Measurements from ENCODE around the gene E2F4. TPM values are rescaled to one million over a fixed set of nuclear protein-coding genes. Genes with fewer than 3 reads are reported as not detected.

The E2F4 gene
- total RNA-seq, 2 donors from 2014 or later: 53.8 to 70.3 TPM

- H3K36me3 ChIP-seq: no peaks in the 10 kb centered on the region
- peaks cover 0 to 62% of the 10 kb centered on the region in 2 donors for H3K4me1 ChIP-seq
- H3K27ac ChIP-seq: peak overlapping the region; percentile 90 to 93
- DNase-seq (ENCODE audit: low spot score): no peak
- no peaks in the 10 kb centered on the region for H3K27me3 ChIP-seq
- peak overlapping the region; percentile 45 to 59 for H3K4me3 ChIP-seq
- TF ChIP-seq, protein P1, sequence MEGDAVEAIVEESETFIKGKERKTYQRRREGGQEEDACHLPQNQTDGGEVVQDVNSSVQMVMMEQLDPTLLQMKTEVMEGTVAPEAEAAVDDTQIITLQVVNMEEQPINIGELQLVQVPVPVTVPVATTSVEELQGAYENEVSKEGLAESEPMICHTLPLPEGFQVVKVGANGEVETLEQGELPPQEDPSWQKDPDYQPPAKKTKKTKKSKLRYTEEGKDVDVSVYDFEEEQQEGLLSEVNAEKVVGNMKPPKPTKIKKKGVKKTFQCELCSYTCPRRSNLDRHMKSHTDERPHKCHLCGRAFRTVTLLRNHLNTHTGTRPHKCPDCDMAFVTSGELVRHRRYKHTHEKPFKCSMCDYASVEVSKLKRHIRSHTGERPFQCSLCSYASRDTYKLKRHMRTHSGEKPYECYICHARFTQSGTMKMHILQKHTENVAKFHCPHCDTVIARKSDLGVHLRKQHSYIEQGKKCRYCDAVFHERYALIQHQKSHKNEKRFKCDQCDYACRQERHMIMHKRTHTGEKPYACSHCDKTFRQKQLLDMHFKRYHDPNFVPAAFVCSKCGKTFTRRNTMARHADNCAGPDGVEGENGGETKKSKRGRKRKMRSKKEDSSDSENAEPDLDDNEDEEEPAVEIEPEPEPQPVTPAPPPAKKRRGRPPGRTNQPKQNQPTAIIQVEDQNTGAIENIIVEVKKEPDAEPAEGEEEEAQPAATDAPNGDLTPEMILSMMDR (IDR thresholded peaks at IDR 0.05): no peak
- H3K9me3 ChIP-seq: no peaks in the 10 kb centered on the region
Measured at GRCh38 chr16:67170949-67171649, 20.9 kb upstream of the E2F4 start.

- peaks cover 0 to 70% of the 10 kb centered on the region in 2 donors for H3K4me1 ChIP-seq
- H3K27me3 ChIP-seq: no peaks in the 10 kb centered on the region
- DNase-seq (ENCODE audit: low spot score): no peak
- peak overlapping the region; percentile 37 to 54 for H3K4me3 ChIP-seq
- H3K36me3 ChIP-seq: no peaks in the 10 kb centered on the region
- TF ChIP-seq, protein P1 (IDR thresholded peaks at IDR 0.05): no peak
- H3K27ac ChIP-seq: peak overlapping the region; percentile 90 to 96
- no peaks in the 10 kb centered on the region for H3K9me3 ChIP-seq
Measured at GRCh38 chr16:67173323-67173722, 18.6 kb upstream of the E2F4 start.

DNA sequence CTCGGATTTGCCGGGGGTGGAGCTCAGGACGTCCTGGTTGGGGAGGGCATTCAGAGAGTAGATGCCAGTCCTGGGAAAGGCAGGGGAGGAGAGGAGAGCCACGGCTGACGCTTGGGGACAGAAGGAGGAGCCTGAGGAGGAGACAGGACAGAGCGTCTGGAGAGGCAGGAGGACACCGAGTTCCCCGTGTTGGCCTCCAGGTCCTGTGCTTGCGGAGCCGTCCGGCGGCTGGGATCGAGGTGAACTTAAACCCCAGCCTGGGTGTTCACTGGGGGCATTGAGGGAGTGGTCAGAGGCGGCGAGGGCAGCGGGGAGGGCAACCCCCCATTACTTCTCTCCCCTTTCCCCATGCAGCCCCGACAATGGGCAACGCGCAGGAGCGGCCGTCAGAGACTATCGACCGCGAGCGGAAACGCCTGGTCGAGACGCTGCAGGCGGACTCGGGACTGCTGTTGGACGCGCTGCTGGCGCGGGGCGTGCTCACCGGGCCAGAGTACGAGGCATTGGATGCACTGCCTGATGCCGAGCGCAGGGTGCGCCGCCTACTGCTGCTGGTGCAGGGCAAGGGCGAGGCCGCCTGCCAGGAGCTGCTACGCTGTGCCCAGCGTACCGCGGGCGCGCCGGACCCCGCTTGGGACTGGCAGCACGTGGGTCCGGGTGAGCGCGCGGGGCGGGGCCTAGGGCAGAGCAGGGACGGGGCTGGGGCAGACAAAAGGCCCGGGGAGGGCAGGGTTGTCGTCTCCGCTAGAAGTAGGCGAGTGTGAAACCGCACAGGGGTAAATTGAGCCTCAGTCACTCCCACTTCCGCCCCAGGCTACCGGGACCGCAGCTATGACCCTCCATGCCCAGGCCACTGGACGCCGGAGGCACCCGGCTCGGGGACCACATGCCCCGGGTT lies 17.9 kb upstream of the E2F4 start:
- Histone ChIP-seq H3K36me3 (no peaks in the 10 kb centered on the region), H3K9me3 (no peaks in the 10 kb centered on the region), H3K27ac (peak overlapping the region; percentile 90 to 96), H3K4me3 (peak overlapping the region; percentile 37 to 54), H3K27me3 (no peaks in the 10 kb centered on the region), H3K4me1 (peaks cover 0 to 72% of the 10 kb centered on the region in 2 donors)
- peak; percentile 91 for DNase-seq (ENCODE audit: low spot score)
- TF ChIP-seq, protein P1 (IDR thresholded peaks at IDR 0.05): peak in 1 of 2 donors; percentile 62

- TF ChIP-seq, protein P1 (IDR thresholded peaks at IDR 0.05): no peak
- Histone ChIP-seq H3K27me3 (no peaks in the 10 kb centered on the region), H3K4me3 (peak overlapping the region; percentile 37 to 54), H3K4me1 (peaks cover 0 to 66% of the 10 kb centered on the region in 2 donors), H3K36me3 (no peaks in the 10 kb centered on the region), H3K27ac (peak overlapping the region; percentile 90 to 96), H3K9me3 (no peaks in the 10 kb centered on the region)
- no peak for DNase-seq (ENCODE audit: low spot score)
Measured at GRCh38 chr16:67174706-67175231, 17.2 kb upstream of the E2F4 start.

DNA sequence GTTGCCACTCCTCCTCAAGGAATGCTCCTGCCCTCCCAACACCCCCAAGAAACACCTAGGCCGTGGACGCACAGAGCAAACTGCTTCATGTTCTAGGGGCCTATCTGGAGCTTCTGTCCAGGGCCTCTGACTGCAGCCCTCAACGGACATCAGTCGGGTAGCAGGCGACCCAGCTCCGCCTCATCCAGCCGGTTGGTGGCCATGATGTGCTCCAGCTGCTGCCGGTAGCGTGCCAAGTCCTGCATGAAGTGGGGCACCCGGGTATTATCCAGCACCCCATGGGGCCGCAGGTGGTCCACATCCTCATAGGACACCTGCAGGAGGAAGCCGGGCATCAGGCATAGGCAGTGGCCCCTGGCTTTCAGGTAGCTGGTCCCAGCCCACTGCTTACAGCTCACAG lies 15.3 kb upstream of the E2F4 start:
- H3K4me1 ChIP-seq: peaks cover 0 to 49% of the 10 kb centered on the region in 2 donors
- no peaks in the 10 kb centered on the region for H3K9me3 ChIP-seq
- no peak for DNase-seq (ENCODE audit: low spot score)
- H3K27me3 ChIP-seq: no peaks in the 10 kb centered on the region
- H3K27ac ChIP-seq: no peak overlapping the region
- TF ChIP-seq, protein P1 (IDR thresholded peaks at IDR 0.05): no peak
- no peaks in the 10 kb centered on the region for H3K36me3 ChIP-seq
- no peak overlapping the region for H3K4me3 ChIP-seq
